Measurements from ENCODE around the gene ACTR1B.
"Not testable (repeated sequence)": the region's sequence is repeated elsewhere in the genome, so short reads cannot be mapped to it uniquely, and the experiment has no call there.

The ACTR1B gene

DNA sequence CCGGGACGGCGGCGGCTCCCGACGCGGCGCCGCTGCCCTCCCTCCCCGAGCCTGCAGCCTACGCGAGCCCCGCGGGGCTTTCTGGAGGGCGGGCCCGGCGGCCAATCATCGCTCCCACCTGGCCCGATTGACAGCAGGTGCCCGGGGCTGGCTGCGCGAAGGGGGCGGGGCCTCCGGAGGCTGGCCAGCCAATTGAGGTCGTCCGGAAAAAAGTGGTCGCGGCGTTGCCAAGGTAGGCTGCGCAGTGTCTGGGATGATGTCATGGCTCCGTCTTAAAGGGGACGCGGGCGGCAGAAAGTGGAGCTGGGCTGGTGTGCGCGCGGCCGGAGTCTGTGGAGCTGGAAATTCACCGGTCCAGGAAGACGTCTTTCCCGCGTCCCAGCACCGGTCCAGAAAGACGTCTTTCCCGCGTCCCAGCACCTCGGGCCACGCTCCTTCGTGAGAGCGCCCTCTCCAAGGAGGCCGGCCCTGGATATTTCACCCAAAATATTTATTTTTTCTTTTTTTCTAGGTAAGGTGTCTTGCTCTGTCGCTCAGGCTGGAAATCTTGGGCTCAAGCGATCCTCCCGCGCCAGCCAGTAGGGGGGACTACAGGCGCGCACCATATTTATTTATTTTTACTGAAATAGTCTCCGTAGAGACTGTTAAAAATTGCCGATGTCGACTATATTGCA lies at the start of gene ACTR1B:
ACTR1B (minus strand) TSS at position 83 of the 674 bp plus-strand sequence. CDS start 154 bp downstream, outside the sequence.
- DNase-seq, result peak; percentile 98 to 99

DNA sequence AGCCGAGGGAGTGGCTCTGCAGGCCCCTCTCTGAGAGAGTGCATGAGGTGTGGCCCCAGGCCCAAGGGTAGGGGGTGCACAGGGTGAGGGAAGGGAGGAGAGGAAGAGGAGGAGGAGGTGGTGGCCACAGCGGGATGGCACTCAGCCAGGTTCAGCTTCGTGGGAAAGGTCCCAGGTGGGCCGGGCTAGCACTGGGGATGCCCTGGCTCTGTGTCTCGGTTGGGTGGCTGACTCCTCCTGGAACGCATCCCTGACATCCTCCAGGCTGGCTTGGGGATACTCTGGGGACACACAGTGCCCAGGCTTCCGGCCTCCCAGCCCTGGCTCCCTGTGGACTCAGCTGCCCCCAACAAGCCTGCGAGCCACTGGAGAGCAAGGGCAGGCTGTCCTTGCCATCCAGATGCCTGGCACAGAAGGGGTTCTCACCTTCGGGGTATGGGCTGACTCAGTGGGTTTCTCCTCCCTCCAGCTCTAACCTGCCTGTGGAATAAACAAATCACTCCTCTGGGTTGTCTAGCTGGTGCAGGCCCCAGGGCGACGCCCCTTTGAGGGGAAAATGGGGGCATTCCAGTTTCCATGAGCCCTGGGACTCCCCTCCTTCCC lies 49.0 kb upstream of the ACTR1B start:
- DNase-seq, result no peak

DNA sequence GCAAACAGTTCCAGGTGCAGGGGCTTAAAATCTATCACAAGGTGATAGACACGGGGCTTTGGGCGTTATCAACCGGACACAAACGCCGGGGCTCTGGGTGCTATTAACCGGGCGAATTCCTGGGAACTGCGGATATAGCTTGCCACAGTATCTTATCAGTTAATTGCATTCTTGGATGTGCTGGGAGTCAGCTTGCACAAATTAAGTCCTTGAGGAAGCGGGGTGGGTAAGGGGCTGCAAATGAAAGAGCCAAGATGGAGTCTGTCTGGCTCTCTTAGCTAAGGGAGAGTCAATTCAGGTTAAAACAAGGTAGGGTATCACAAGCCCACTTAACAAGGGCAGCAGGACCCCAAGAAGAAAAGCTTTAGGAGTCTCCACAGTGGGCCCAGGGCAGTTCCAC lies 48.3 kb upstream of the ACTR1B start:
- not testable (repeated sequence) for DNase-seq

DNA sequence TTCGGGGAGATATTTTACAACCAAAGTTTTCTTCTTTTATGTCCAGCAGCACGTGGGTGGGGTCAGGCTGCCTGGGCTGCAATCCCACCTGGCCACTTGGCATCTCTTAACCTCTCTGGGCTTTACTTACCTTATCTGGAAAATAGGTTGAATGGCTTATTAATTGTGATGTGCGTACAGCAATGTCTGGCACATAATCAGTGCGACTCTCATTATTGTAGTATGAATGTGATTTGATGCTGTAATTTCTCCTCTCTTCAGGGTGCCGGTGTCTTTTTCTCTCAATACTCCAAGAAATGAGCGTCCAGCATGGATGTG lies 47.5 kb upstream of the ACTR1B start:
- DNase-seq, result no peak

DNA sequence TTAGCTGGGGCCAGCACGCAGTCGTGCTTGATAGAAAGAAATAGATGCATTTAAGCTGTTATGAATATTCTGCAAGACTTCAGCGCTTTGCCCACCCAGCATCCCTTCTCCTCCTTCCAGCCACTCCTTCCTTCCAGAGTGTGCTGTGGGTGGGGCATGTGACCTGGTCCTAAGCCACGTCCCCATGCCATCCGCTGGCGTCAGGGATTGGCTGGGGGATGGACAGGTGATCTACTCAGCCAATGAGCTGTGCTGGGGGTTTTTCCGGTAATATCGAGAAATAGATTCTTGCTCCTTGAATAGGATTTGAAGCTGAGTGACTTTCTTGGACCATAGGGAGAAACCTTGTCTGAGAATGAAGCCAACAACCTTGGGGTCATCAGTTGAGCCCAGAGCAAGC lies 44.8 kb upstream of the ACTR1B start:
- DNase-seq, result no peak

DNA sequence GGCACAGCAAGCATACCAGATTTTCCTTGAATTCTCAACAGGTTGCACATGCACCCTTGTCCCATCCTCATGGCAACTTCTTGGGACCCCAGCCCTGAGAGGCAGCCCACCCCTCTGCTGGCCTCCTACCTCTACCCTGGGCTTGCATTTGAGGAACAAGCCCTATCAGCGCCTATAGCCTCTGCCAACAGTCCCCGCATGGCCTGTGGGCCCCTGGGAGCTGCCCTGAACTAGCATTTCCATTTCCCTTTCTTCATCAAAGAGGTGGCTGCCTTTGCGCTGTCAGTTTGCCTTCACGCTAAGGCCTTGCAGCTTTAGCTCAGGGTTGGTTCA lies 44.2 kb upstream of the ACTR1B start:
- DNase-seq, result no peak

DNA sequence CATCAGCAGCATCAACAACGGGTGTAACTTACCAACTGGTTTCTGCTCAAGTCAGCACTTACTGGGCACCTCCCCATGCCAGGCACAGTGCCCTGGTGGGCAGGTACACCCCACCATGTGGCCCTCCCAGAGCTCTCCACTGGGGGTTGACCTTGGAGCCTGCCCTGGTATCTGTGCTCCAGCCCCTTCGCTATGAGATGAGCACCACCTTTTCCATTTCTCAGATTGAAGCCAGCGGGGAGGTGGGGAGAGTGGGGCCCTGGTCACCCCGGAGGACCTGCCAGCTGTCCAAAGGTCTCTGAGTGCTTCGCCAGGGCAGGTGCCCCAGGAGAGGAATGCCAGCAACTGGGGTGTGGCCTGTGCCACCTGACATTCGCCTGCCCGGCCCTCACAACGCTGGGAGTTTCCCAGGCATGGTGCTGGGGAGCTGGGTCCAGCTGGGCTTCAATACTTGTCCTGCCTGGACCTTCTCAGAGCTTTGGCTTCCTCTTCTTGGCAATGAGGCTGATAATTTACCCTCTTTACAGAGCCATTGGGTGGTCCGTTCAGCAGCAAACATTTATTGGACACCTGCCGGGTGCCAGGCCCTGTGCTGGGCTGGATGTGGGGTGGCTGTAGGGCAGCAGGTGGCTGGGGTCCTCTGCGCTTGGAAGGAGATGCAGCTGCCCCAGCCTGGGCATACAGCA lies 43.7 kb upstream of the ACTR1B start:
- no peak for DNase-seq

DNA sequence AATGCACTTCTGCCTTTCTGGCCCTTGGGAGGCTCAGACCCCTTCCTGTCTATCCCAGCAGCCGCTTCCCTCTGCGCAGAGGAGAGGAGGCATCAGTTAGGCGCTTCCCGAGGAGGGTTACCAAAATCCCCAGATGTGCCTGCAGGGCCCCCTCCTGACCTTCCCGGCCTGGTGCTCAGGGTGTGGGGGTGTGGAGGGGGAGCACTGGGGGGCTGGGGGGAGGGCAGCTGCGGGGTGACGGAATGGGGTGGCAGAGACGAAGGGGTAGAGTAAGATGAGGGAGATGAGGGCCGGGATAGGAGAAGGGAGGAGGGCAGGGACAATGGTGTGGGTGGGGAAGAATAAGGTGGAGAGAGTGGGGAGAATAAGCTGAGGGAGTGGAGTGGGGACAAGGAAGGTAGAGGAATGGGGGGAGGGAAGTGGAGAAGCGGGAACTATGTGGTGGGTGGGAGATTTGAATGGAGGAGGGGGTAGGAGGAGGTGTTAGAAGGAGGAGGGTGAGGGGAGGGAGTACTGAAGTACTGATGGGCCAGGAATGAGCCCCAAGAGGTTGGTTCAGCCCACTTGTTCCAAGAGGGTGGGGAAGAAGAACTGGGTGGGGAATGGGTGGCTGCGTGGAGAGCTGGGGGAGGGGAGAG lies 43.0 kb upstream of the ACTR1B start:
- DNase-seq, result no peak

DNA sequence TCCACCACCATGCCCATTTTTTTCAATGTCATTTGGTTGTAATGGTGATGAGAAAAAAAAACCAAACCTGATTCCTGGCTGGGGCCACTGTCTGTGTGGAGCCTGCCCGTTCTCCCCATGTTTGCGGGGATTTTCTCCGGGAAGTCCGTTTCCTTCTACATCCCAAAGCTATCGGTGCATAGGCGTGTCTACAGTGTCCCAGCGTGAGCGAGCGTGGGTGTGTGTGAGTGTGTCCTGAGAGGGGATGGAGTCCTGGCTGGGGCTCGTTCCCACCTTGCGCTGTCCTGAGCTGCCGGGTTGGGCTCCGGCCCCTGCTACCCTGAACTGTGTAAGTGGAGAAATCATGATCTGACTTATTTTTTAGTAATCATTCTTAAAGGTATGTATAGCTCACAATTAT lies 42.3 kb upstream of the ACTR1B start:
- DNase-seq, result no peak

DNA sequence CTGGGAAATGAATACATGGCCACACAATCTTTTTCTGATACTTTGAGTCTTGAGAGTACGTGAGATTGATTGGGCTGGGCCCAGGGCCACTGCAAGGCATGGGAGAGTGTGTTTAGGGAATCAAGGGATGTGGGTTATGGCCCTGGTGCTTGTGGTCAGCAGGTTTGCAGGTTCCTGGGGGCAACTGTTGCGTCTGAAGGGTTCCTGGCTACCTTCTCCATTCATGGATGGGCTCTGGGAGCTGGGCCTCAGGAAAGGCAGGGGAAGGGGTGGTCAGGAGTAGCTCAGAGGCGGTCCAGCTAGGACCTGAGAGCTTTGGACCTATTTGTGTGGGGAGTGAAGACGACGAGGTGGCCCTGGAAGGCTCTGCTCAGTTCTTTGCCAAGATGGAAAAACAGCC lies 41.1 kb upstream of the ACTR1B start:
- no peak for DNase-seq

DNA sequence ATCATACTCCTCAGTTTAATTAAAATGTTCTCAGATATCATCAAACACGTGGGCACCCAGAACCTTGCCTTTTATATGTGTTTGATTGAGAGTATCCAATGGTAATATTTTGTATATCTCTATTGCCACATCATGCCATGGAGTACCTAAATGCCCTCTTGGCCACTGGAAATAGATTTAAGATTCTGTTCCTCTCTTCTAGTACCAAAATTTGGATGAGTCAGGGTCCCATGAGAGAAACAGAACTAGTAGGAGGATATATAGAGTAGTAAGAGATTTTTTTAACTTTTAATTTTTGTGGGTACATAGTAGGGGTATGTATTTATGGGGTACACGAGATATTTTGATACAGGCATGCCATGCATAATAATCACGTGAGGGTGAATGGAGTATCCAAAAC lies 39.9 kb upstream of the ACTR1B start:
- DNase-seq, result no peak

DNA sequence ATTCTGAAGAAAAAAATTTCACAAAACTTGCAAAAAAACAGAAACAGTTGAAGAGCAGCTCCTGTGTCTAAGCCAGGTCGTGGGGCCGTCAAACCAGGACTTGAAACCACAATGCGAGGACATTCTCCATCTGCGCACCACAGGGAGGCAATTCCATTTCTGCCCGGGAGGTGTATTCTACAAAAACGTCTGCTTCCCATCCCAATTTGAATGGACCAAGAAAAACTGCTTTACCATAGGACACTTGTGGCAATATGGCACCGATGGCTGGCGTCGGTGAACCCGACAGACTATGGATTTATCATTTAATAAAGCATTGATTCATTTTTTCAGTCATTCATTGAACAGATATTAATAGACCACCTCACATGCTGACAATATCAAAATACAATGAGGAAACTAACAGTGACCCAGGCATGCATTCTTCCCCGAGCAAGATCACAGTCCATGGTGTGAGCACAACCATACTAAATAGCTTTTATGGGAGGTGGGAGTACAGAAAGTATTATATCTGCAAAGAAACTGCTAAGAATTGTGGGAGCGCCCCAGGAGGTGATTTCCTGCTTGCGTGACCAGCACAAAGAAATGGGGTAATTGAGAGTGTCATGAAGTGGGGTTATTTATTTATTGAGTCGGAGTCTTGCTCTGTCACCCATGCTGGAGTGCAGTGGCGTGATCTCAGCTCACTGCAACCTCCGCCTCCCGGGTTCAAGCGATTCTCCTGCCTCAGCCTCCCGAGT lies 39.1 kb upstream of the ACTR1B start:
- DNase-seq, result no peak

DNA sequence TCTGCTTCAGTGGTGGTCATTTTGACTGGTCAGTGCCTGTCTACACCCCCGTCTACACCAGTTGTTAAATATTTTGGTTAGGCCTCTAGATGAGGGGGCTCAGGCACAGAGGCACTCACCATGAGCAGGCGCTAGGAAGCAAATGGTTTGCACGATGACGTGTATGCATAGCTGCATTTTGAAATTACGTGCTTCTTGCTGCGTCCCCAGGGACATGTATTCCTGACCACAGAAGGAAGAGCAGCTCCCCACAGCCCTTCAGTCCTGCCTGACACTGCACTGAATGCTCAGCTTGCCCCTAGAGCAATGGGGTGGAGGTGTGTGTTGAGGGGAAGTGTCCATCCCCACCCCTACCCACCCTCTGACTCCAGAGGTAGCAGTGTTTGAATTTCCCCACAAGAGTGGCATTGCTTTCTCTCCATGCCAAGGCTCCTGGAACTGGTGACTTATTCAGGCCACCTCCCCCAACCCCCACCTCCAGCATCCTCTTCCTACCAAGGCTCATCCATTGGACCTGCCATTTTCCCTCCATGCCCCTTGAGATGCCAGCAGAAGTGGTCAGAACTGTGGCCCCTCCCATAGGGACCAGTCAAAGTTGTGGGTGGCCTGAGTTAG lies 38.1 kb upstream of the ACTR1B start:
- no peak for DNase-seq

DNA sequence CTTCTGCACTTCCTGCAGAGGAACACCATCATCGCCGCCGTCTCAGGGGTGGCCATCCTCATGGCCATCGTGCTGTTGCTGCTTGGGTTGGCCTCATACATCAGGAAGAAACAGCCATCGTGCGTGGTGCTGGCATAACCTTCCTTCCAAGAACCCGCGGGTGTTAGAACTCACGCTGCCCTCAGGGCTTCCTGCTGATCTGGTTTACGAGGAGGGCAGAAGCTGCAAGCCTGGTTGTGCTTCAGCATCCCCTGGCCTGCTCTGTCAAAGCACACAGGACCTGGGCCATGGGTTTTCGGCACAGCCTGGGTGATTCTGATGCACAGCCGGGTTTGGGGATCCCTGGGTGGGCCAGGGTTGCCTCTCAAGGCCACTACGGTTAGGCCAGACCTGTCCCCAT lies 37.3 kb upstream of the ACTR1B start:
- DNase-seq, result no peak

DNA sequence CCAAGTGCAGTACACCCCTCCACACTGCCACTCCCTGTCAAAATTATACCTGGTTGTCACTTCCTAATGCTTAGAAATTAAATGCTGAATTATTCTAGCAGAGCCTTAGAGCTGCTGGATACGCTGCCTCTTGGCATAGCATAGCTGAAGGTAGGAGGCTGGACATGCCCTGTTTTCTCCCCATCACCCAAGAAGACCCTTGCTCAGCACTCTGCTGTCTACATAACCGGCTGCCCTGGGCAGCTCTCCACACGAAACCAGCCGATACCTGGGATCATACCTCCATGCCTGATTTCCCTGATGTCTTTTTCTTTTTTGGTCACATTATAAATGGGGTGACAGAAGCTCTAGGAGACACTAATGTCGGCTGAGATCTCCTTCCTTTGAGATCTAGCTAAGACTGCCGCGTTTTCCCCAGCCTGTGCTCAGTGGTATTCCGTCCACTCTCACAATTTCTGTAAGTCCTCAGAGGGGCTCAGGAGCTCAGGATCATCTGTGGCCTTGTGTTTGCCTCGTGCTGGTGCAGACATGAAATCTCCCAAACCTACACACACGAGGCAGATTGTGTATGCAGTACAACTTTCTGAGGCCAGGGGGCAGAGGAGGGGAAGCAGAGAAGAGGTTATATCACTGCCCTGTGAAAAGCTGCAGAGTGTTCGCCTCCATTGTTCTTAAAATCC lies 36.1 kb upstream of the ACTR1B start:
- peak; percentile 58 to 73 for DNase-seq

DNA sequence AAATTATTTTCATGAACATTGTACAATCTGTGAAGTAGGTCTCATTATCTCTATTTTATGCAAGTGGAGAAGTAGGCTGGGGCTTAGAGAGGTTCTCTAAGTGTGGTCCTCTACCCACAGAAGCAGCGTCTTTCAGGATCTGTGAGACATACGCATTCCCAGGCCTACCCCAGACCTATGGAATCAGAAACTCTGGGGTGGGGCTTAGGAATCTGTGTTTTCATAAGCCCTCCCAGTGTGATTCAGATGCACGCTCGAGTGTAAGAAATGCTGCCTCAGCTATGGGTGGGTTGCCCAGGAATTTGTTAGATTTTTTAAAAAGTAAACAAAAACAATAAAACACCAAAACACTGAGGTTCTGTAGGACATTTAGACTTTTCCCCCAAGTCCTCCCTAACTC lies 34.7 kb upstream of the ACTR1B start:
- no peak for DNase-seq

DNA sequence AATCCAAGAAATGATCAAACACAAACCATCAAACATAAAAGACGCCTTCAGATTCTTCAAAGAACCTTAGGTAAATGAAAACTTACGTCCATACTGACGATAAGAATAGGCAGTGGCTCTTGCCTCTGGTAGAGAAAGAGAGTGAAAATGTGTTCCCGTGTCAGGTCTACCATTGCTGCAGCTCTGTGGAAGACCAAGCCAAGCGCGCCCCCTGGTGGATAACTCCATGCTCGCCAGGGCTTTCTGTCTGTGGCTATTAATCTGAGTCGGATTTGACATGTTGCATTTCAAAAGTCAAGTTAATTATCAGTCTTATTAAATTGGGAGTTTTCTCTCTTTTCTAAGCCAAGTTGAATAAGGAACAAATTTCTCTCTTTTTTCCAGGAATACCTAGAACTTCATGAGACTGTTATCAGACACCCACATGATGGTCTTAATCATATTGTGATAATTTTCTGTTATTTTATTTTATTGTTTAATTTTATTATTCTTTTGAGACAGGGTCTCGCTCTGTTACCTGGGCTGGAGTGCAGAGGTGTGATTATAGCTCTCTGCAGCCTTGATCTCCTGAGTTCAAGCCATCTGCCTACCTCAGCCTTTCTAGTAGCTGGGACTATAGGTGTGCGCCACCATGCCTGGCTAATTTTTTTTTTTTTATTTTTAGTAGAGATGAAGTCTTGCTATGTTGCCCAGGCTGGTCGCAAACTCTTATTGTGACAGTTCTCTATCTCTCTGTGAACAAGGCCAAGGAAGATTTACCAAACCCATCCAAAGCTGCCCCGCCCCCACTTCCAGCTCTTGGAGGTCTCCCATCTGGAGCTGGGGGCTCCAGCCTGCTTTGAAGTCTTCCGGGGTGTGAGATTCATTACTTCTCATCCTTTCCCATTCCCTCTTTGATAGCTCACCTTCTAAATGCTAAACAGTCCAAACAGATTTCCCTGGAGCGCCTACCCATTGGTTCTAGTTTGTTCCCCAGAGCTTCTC lies 33.7 kb upstream of the ACTR1B start:
- peak; percentile 83 to 85 for DNase-seq

DNA sequence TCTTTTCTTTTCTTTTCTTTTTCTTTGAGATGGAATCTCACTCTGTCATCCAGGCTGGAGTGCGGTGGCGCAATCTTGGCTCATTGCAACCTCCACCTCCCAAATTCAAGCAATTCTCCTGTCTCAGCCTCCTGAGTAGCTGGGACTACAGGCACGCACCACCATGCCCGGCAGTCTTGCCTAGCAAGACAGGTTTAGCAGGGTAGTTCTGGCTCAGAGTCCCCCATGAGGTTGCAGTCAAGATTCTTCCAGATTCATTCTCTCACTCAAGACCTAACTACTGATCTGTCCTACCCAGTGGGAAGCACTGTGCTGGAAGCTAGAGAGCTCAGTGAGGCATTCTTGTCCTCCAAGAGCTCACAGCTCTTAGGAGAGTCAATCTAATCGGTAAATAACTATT lies 31.9 kb upstream of the ACTR1B start:
- no peak for DNase-seq

DNA sequence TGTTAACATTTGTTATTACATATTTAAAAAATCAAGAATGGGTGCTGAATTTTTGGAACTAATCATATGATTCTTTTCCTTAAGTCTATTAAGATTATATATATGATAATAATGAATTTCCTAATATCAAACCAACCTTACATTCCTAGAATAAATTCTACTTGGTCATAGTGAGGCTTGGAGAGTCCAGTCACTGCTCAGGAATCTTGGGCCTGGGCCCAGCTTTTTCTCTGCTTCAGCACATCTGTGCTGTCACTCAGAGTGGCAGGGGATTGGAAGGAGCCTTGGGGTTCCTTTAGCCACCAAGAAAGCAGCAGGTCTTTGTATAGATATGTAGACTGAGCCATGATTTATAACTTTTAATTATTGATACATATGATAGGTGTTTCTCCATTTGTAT lies 29.6 kb upstream of the ACTR1B start:
- no peak for DNase-seq

DNA sequence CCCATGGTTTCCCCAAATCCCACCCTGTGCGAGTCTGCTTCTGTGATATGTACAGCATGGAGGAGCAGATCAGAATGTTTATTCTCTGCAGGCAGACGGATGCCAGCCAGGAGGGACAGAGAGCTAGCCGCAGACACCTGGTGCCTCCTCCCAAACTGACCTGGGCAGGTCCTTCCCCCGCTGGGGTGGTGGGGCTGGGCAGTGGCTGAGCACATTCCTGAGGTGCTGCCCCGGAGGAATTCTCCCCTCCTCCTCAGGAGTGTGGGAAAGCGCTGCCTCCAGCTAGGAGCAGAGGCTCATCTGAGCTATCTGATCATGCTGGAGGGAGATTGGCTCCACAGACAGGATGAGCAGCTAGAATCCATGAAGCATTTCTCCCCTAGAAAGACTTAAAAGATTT lies 27.3 kb upstream of the ACTR1B start:
- no peak for DNase-seq
